ENCODE results near the gene AOAH. TPM values are rescaled to one million over a fixed set of nuclear protein-coding genes. Genes with fewer than 3 reads are reported as not detected.
"Not testable (repeated sequence)": the region's sequence is repeated elsewhere in the genome, so short reads cannot be mapped to it uniquely, and the experiment has no call there.

AOAH gene
- total and polyA plus RNA-seq, 4 experiments from 2014 or later, result 1.5 to 5.4 (median 4.2) TPM

DNA sequence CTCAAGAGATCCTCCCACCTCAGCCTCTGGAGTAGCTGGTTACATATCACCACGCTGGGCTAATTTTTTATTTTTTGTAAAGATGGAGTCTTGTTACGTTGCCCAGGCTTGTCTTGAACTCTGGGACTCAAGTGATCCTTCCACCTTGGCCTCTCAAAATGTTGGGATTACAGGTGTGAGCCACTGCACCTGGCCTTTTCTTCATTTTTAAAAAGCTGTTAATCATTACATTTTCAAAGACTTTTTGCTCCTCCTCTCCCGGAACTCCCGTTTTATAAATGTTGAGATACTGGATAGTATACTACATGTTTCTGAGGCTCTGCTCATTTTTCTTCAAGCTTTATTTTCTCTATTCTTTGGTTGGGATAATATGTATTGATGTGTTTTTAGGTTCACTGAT lies 16.4 kb downstream of the AOAH start:
- intact Hi-C loops (cut with micrococcal nuclease), result no loop called here
- Histone ChIP-seq H3K4me3 (ENCODE audit: low read length in 2 of 2) (no peak overlapping the region), H3K27ac (ENCODE audit: low read depth, low read length) (no peak overlapping the region), H3K27me3 (ENCODE audit: insufficient read depth, low read length) (no peaks in the 10 kb centered on the region), H3K9me3 (ENCODE audit: control insufficient read depth in 1 of 2, low read length in 2 of 2) (no peaks in the 10 kb centered on the region), H3K36me3 (ENCODE audit: insufficient read depth, low read length) (no peaks in the 10 kb centered on the region), H3K4me1 (ENCODE audit: insufficient read depth, low read length) (no peaks in the 10 kb centered on the region)
- no peak for DNase-seq
- CTCF ChIA-PET (ENCODE audit: partially characterized antibody), result no interaction called here
- peaks cover 3 to 23% (median 10%) of the 10 kb centered on the region in 8 donors for H3K9me3 Mint-ChIP-seq
- H3K4me1 Mint-ChIP-seq, result peaks cover 0 to 24% (median under 1%) of the 10 kb centered on the region in 4 donors
- POLR2A ChIA-PET (ENCODE audit: partially characterized antibody), result no interaction called here
- H3K36me3 Mint-ChIP-seq, result peaks cover 4 to 5% of the 10 kb centered on the region in 2 donors
- H3K27ac Mint-ChIP-seq, result no peak overlapping the region
- H3K4me3 Mint-ChIP-seq, result no peak overlapping the region
- H3K27me3 Mint-ChIP-seq, result peaks cover 2% of the 10 kb centered on the region in 2 donors

DNA sequence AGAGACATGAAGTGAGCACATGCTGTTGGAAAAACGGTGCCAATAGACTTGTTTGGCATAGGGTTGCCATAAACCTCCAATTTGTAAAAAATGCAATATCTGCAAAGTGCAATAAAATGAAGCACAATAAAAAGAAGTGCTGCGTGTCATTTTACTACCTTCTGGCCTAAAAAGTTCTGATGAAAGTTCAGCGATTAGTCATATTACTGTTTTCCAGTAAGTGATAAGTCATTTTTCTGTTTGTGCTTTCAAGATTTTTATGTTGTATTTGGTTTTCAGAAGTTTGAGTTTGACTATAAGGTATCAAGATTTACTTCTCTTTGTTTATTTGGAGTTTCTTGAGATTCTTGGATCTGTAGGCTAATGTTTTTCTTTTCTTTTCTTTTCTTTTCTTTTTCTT lies 16.8 kb downstream of the AOAH start:
- H3K27ac ChIP-seq (ENCODE audit: low read depth, low read length), result no peak overlapping the region
- H3K4me3 ChIP-seq (ENCODE audit: low read length in 2 of 2), result no peak overlapping the region
- intact Hi-C loops (cut with micrococcal nuclease), result no loop called here
- DNase-seq, result no peak
- Mint-ChIP-seq H3K27ac (no peak overlapping the region), H3K9me3 (peaks cover 3 to 23% (median 10%) of the 10 kb centered on the region in 8 donors), H3K27me3 (peaks cover 2% of the 10 kb centered on the region in 2 donors), H3K4me3 (no peak overlapping the region), H3K4me1 (peaks cover 0 to 24% (median under 1%) of the 10 kb centered on the region in 4 donors), H3K36me3 (peaks cover 4 to 5% of the 10 kb centered on the region in 2 donors)
- no peaks in the 10 kb centered on the region for H3K4me1 ChIP-seq (ENCODE audit: insufficient read depth, low read length)
- ChIA-PET POLR2A (ENCODE audit: partially characterized antibody) (no interaction called here), CTCF (ENCODE audit: partially characterized antibody) (no interaction called here)
- H3K36me3 ChIP-seq (ENCODE audit: insufficient read depth, low read length), result no peaks in the 10 kb centered on the region
- no peaks in the 10 kb centered on the region for H3K27me3 ChIP-seq (ENCODE audit: insufficient read depth, low read length)
- H3K9me3 ChIP-seq (ENCODE audit: control insufficient read depth in 1 of 2, low read length in 2 of 2), result no peaks in the 10 kb centered on the region

DNA sequence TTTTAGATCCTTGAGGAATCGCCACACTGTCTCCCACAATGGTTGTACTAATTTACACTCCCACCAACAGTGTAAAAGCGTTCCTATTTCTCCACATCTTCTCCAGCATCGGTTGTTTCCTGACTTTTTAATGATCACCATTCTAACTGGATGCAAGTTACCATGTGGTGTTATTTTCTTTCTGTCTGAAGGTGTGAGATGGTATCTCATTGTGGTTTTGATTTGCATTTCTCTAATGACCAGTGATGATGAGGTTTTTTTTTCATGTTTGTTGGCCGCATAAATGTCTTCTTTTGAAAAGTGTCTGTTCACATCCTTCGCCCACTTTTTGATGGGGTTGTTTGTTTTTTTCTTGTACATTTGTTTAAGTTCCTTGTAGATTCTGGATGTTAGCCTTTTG lies 20.4 kb downstream of the AOAH start:
- H3K4me3 ChIP-seq (ENCODE audit: low read length in 2 of 2); H3K36me3 ChIP-seq (ENCODE audit: insufficient read depth, low read length); H3K9me3 ChIP-seq (ENCODE audit: control insufficient read depth in 1 of 2, low read length in 2 of 2); CTCF ChIA-PET (ENCODE audit: partially characterized antibody); H3K27me3 Mint-ChIP-seq; H3K27ac Mint-ChIP-seq; DNase-seq; H3K36me3 Mint-ChIP-seq; H3K4me1 ChIP-seq (ENCODE audit: insufficient read depth, low read length); intact Hi-C loops (cut with micrococcal nuclease); POLR2A ChIA-PET (ENCODE audit: partially characterized antibody); H3K27me3 ChIP-seq (ENCODE audit: insufficient read depth, low read length); H3K27ac ChIP-seq (ENCODE audit: low read depth, low read length): not testable (repeated sequence)
- Mint-ChIP-seq H3K4me3 (peak overlapping the region in 1 of 8 donors; percentile 13), H3K9me3 (peaks cover 3 to 23% (median 10%) of the 10 kb centered on the region in 8 donors), H3K4me1 (peaks cover 0 to 32% (median 2%) of the 10 kb centered on the region in 4 donors)

DNA sequence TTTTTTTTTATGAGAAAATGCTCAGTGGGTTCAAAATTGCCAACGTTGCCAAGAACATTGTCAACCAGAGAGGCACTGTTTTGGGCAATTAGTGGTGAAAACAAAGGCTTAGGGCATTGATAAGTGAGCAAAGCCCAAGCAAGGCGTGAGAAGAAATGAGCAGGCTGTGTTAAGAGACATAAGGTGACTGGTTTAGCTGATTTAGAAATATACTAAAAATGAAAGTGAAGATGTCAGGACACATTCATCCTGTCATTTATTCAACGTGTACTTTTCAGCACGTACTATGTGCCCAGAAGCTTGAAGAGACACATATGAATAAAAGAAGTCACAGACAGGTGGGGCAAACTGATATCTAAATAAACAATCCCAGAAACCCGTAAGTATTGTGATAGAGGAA lies 31.8 kb downstream of the AOAH start:
- intact Hi-C loops (cut with micrococcal nuclease), result no loop called here
- Mint-ChIP-seq H3K27ac (peak overlapping the region in 3 of 7 donors; percentile 54 to 89 (median 77)), H3K27me3 (no peaks in the 10 kb centered on the region), H3K4me1 (peaks cover 0 to 28% (median 15%) of the 10 kb centered on the region in 4 donors), H3K9me3 (no peaks in the 10 kb centered on the region), H3K36me3 (no peaks in the 10 kb centered on the region), H3K4me3 (peak overlapping the region in 5 of 8 donors; percentile 7 to 79 (median 55))
- H3K4me3 ChIP-seq (ENCODE audit: low read length in 2 of 2), result no peak overlapping the region
- no peak for DNase-seq
- POLR2A ChIA-PET (ENCODE audit: partially characterized antibody), result no interaction called here
- H3K9me3 ChIP-seq (ENCODE audit: control insufficient read depth in 1 of 2, low read length in 2 of 2), result no peaks in the 10 kb centered on the region
- H3K27me3 ChIP-seq (ENCODE audit: insufficient read depth, low read length), result no peaks in the 10 kb centered on the region
- no peaks in the 10 kb centered on the region for H3K4me1 ChIP-seq (ENCODE audit: insufficient read depth, low read length)
- CTCF ChIA-PET (ENCODE audit: partially characterized antibody), result interaction anchor here (0.7 to 1.5 kb wide), 2 partner anchors 13 to 205 kb away, joined by 3 read pairs; no protein-coding TSS in a partner anchor
- H3K36me3 ChIP-seq (ENCODE audit: insufficient read depth, low read length), result no peaks in the 10 kb centered on the region
- H3K27ac ChIP-seq (ENCODE audit: low read depth, low read length), result no peak overlapping the region

DNA sequence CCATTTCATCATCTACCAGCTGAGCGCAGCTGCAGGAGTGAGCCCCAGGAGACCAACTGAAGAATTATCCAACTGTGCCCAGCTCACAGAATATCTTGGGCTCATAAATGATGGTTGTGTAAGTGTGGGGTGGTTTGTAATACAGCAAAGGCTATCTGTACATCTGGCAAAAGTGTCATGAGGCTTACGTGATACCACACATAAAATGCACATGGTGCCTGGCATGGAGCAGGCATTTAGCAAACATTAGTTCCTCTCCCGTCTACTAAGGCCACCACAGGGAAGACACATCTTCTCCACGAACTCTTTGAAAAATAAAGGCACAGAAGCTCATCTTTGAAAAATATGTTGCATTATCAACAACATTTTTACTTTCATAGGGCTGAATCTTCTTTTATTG lies 32.3 kb downstream of the AOAH start:
- Mint-ChIP-seq H3K9me3 (no peaks in the 10 kb centered on the region), H3K27ac (peak overlapping the region in 3 of 7 donors; percentile 2 to 37 (median 29)), H3K27me3 (no peaks in the 10 kb centered on the region), H3K36me3 (no peaks in the 10 kb centered on the region), H3K4me3 (peak overlapping the region in 4 of 8 donors; percentile 7 to 79 (median 60)), H3K4me1 (peaks cover 2 to 30% (median 15%) of the 10 kb centered on the region in 4 donors)
- Histone ChIP-seq H3K36me3 (ENCODE audit: insufficient read depth, low read length) (no peaks in the 10 kb centered on the region), H3K4me1 (ENCODE audit: insufficient read depth, low read length) (peaks cover 2% of the 10 kb centered on the region), H3K4me3 (ENCODE audit: low read length in 2 of 2) (no peak overlapping the region), H3K27ac (ENCODE audit: low read depth, low read length) (no peak overlapping the region), H3K9me3 (ENCODE audit: control insufficient read depth in 1 of 2, low read length in 2 of 2) (no peaks in the 10 kb centered on the region), H3K27me3 (ENCODE audit: insufficient read depth, low read length) (no peaks in the 10 kb centered on the region)
- no peak for DNase-seq
- CTCF ChIA-PET (ENCODE audit: partially characterized antibody), result interaction anchor here (0.7 to 1.5 kb wide), 2 partner anchors 13 to 204 kb away, joined by 3 read pairs; no protein-coding TSS in a partner anchor
- intact Hi-C loops (cut with micrococcal nuclease), result no loop called here
- POLR2A ChIA-PET (ENCODE audit: partially characterized antibody), result no interaction called here

DNA sequence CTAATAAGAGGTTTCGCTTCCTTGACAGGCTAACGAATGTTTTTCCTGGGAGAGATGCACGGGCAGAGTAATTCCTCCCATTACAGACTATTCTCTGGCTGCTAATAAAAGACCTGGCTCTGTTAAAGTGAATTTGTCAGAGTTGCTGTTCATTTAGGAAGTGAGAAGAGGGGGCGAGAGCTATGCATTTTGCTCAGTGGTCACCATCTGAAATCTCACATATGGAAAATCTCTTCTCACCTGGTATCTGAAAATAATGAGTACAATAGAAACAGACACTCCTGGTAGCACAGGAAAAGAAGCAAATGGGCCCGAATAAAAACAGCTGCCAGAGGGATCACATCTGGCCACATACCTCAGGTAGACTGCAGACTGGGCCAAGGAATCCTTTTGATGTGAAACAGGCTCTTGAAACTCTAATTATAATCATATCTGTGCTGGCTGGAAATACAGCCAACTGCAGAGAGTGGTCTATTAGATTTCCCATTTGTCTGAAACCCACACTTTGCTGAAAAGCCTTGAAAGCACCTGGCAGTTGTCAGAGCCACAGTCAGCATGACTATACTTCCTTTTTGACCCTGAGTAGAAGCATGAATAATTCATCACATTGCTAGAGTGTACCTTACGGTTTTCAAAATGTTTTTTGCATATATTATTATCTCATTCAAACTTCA lies 33.6 kb downstream of the AOAH start:
- no peaks in the 10 kb centered on the region for H3K36me3 ChIP-seq (ENCODE audit: insufficient read depth, low read length)
- DNase-seq, result no peak
- Mint-ChIP-seq H3K4me1 (peaks cover 9 to 40% (median 23%) of the 10 kb centered on the region in 4 donors), H3K36me3 (no peaks in the 10 kb centered on the region), H3K27me3 (no peaks in the 10 kb centered on the region), H3K4me3 (peak overlapping the region in 1 of 8 donors; percentile 3), H3K9me3 (no peaks in the 10 kb centered on the region), H3K27ac (peak overlapping the region in 2 of 7 donors; percentile 24 to 38)
- peaks cover 9% of the 10 kb centered on the region for H3K4me1 ChIP-seq (ENCODE audit: insufficient read depth, low read length)
- H3K27me3 ChIP-seq (ENCODE audit: insufficient read depth, low read length), result no peaks in the 10 kb centered on the region
- no peak overlapping the region for H3K27ac ChIP-seq (ENCODE audit: low read depth, low read length)
- POLR2A ChIA-PET (ENCODE audit: partially characterized antibody), result no interaction called here
- H3K9me3 ChIP-seq (ENCODE audit: control insufficient read depth in 1 of 2, low read length in 2 of 2), result no peaks in the 10 kb centered on the region
- intact Hi-C loops (cut with micrococcal nuclease), result no loop called here
- CTCF ChIA-PET (ENCODE audit: partially characterized antibody), result no interaction called here
- H3K4me3 ChIP-seq (ENCODE audit: low read length in 2 of 2), result no peak overlapping the region

DNA sequence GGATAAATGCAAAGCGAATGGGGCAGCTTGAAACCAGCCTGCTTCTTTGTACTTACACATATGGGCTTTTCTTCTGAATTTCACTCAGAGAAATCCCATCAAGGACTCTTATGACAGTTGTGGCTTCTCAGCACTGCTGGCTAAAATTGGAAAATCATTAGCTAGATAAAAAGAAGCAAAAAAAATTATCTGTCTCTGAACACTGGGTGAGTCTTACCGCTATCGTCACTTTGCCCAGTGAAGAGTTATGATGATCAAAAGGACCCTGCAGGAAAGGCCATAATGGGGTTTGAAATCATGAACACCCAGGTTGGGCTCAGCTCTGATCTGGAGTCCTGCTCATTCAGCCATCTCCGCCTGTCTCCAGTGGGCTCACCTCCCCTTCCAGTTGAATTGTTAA lies 34.3 kb downstream of the AOAH start:
- Mint-ChIP-seq H3K4me3 (no peak overlapping the region), H3K4me1 (peaks cover 10 to 41% (median 25%) of the 10 kb centered on the region in 4 donors), H3K27ac (peak overlapping the region in 1 of 7 donors; percentile 38), H3K9me3 (no peaks in the 10 kb centered on the region), H3K36me3 (no peaks in the 10 kb centered on the region), H3K27me3 (no peaks in the 10 kb centered on the region)
- ChIA-PET POLR2A (ENCODE audit: partially characterized antibody) (no interaction called here), CTCF (ENCODE audit: partially characterized antibody) (no interaction called here)
- Histone ChIP-seq H3K4me1 (ENCODE audit: insufficient read depth, low read length) (peaks cover 9% of the 10 kb centered on the region), H3K27ac (ENCODE audit: low read depth, low read length) (no peak overlapping the region), H3K36me3 (ENCODE audit: insufficient read depth, low read length) (no peaks in the 10 kb centered on the region), H3K9me3 (ENCODE audit: control insufficient read depth in 1 of 2, low read length in 2 of 2) (no peaks in the 10 kb centered on the region), H3K27me3 (ENCODE audit: insufficient read depth, low read length) (no peaks in the 10 kb centered on the region), H3K4me3 (ENCODE audit: low read length in 2 of 2) (no peak overlapping the region)
- intact Hi-C loops (cut with micrococcal nuclease), result no loop called here
- DNase-seq, result no peak

All from CD4-positive, alpha-beta memory T cell (primary cell).